ENCODE results near the gene SCARF1. TPM values are rescaled to one million over a fixed set of nuclear protein-coding genes. Genes with fewer than 3 reads are reported as not detected.

SCARF1 gene
- total and polyA plus RNA-seq, 3 experiments from 2014 or later: 0.39 to 0.94 (median 0.71) TPM

DNA sequence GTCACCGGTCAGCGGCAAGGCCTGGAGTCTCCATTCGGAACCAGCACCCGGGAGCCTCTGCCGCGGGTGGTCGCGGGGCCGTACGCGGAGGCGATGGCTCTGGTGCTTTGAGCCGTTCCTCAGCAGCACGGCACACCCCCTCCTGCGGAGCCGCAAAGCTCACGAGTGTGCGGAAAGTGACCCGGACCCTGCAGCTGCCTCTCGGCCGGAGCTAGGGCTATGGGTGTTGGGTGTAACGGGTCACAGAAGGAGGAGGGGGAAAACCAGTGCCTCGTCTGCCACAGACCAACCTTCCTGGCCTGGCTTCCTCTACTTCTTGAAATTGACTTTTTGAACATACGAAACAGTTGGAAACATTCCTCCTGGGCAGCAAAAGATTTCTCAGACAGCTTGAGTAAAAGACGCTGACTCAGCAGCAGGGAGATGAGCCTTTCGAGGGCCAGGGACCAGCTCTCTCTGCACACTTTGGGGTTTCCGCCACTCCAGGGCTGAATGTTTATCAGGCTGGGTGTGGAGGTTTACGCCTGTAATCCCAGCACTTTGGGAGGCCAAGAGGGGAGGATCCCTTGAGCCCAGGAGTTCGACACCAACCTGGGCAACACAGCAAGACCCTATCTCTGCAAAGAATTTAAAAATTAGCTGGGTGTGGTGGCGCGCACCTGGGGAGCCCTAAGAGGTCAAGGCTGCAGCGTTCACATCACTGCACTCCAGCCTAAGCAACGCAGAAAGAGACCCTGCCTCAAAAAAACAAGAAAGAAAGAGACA is 56.5 kb downstream of the SCARF1 start:
- no peaks in the 10 kb centered on the region for H3K27me3 Mint-ChIP-seq
- Histone ChIP-seq H3K27ac (ENCODE audit: low read depth, low read length) (no peak overlapping the region), H3K4me3 (ENCODE audit: low read length) (no peak overlapping the region), H3K9me3 (ENCODE audit: low read length) (no peaks in the 10 kb centered on the region), H3K4me1 (ENCODE audit: insufficient read depth, low read length) (no peaks in the 10 kb centered on the region), H3K27me3 (ENCODE audit: insufficient read depth, low read length, poor library complexity, severe bottlenecking) (no peaks in the 10 kb centered on the region), H3K36me3 (ENCODE audit: insufficient read depth, low read length) (no peaks in the 10 kb centered on the region)
- no peaks in the 10 kb centered on the region for H3K36me3 Mint-ChIP-seq
- no peak overlapping the region for H3K4me3 Mint-ChIP-seq
- no peak for DNase-seq
- no peak overlapping the region for H3K27ac Mint-ChIP-seq
- ChIA-PET CTCF (no interaction called here), POLR2A (no interaction called here)
- H3K4me1 Mint-ChIP-seq: peaks cover 0 to 5% (median 0%) of the 10 kb centered on the region in 3 donors
- H3K9me3 Mint-ChIP-seq: no peaks in the 10 kb centered on the region

GRCh38 chr17:1584167-1584566 is 61.4 kb downstream of the SCARF1 start:
- H3K4me3 Mint-ChIP-seq: no peak overlapping the region
- Histone ChIP-seq H3K27me3 (ENCODE audit: insufficient read depth, low read length, poor library complexity, severe bottlenecking) (no peaks in the 10 kb centered on the region), H3K4me1 (ENCODE audit: insufficient read depth, low read length) (no peaks in the 10 kb centered on the region), H3K9me3 (ENCODE audit: low read length) (no peaks in the 10 kb centered on the region), H3K36me3 (ENCODE audit: insufficient read depth, low read length) (no peaks in the 10 kb centered on the region), H3K4me3 (ENCODE audit: low read length) (no peak overlapping the region), H3K27ac (ENCODE audit: low read depth, low read length) (no peak overlapping the region)
- ChIA-PET POLR2A (no interaction called here), CTCF (no interaction called here)
- no peak overlapping the region for H3K27ac Mint-ChIP-seq
- no peaks in the 10 kb centered on the region for H3K36me3 Mint-ChIP-seq
- no peaks in the 10 kb centered on the region for H3K9me3 Mint-ChIP-seq
- DNase-seq: no peak
- H3K27me3 Mint-ChIP-seq: no peaks in the 10 kb centered on the region
- H3K4me1 Mint-ChIP-seq: no peaks in the 10 kb centered on the region

Other genes with a start within 250 kb of the SCARF1 start
- 100 to 1,000 TPM; 579 to 596 TPM for gene YWHAE, start 245.5 kb downstream of the SCARF1 start, total RNA-seq
- 44.0 TPM for gene YWHAE, start 245.5 kb downstream of the SCARF1 start, polyA plus RNA-seq
- 10 to 100 TPM; 25.3 to 28.8 TPM for gene CRK, start 189.5 kb downstream of the SCARF1 start, total RNA-seq
- gene CRK, start 189.5 kb downstream of the SCARF1 start, polyA plus RNA-seq: 24.6 TPM
- gene MYO1C, start 153.0 kb downstream of the SCARF1 start, total RNA-seq: 10 to 100 TPM; 36.6 to 36.9 TPM
- 5.7 TPM for gene MYO1C, start 153.0 kb downstream of the SCARF1 start, polyA plus RNA-seq
- gene INPP5K, start 129.1 kb downstream of the SCARF1 start, total RNA-seq: 10 to 100 TPM; 29.5 to 31.9 TPM
- gene INPP5K, start 129.1 kb downstream of the SCARF1 start, polyA plus RNA-seq: 80.2 TPM
- 10 to 100 TPM; 80.5 to 85.0 TPM for gene PITPNA, start 82.9 kb downstream of the SCARF1 start, total RNA-seq
- 39.6 TPM for gene PITPNA, start 82.9 kb downstream of the SCARF1 start, polyA plus RNA-seq
- 10 to 100 TPM in 1 of 2 experiments, 1 to 10 TPM in 1; 9.0 to 10.2 TPM for gene SLC43A2, start 16.9 kb downstream of the SCARF1 start, total RNA-seq
- 1.6 TPM for gene SLC43A2, start 16.9 kb downstream of the SCARF1 start, polyA plus RNA-seq
- gene RILP, start 4.1 kb upstream of the SCARF1 start, total RNA-seq: 1 to 10 TPM; 2.1 to 3.0 TPM
- gene RILP, start 4.1 kb upstream of the SCARF1 start, polyA plus RNA-seq: 3.7 TPM
- gene PRPF8, start 39.1 kb upstream of the SCARF1 start, total RNA-seq: 100 to 1,000 TPM; 430 to 447 TPM
- gene PRPF8, start 39.1 kb upstream of the SCARF1 start, polyA plus RNA-seq: 209 TPM
- under 1 TPM; 0.09 to 0.22 TPM for gene TLCD2, start 64.6 kb upstream of the SCARF1 start, total RNA-seq
- 0.32 TPM for gene TLCD2, start 64.6 kb upstream of the SCARF1 start, polyA plus RNA-seq
- 10 to 100 TPM; 21.1 to 23.7 TPM for gene WDR81, start 79.0 kb upstream of the SCARF1 start, total RNA-seq
- gene WDR81, start 79.0 kb upstream of the SCARF1 start, polyA plus RNA-seq: 20.4 TPM
- under 1 TPM; 0.13 to 0.33 TPM for gene SERPINF2, start 97.1 kb upstream of the SCARF1 start, total RNA-seq
- gene SERPINF2, start 97.1 kb upstream of the SCARF1 start, polyA plus RNA-seq: not detected
- gene SERPINF1, start 116.3 kb upstream of the SCARF1 start, total RNA-seq: 1 to 10 TPM; 1.2 to 2.1 TPM
- gene SERPINF1, start 116.3 kb upstream of the SCARF1 start, polyA plus RNA-seq: 2.4 TPM
- gene SMYD4, start 184.2 kb upstream of the SCARF1 start, total RNA-seq: 10 to 100 TPM; 18.7 to 20.1 TPM
- 16.4 TPM for gene SMYD4, start 184.2 kb upstream of the SCARF1 start, polyA plus RNA-seq
- 100 to 1,000 TPM; 168 to 192 TPM for gene RPA1, start 184.3 kb upstream of the SCARF1 start, total RNA-seq
- 92.3 TPM for gene RPA1, start 184.3 kb upstream of the SCARF1 start, polyA plus RNA-seq

Measured in CD8-positive, alpha-beta memory T cell (primary cell).